Stimulated activated CD8-positive, alpha-beta memory T cell treated with anti-CD3 and anti-CD28 coated beads, Interleukin-2, amount 100 ng/mL, for 48 hours (primary cell): Measurements from ENCODE around the gene PPAT.
A peak's percentile ranks its signal among the peaks of the same experiment; 100 is the strongest.
"Not testable (repeated sequence)": the region's sequence is repeated elsewhere in the genome, so short reads cannot be mapped to it uniquely, and the experiment has no call there.

Experiments used
- DNase-seq, 2 donors: peaks; one replicate each; pipeline ENCODE4 v3.0.0-alpha.2; 2020; ENCODE audit warnings: low read depth in 2 of 2

PPAT gene

GRCh38 chr4:56435140-56435926 lies at the start of gene PPAT:
PPAT (minus strand) TSS chr4:56435615; CDS start chr4:56435477, 138 bp downstream.
- DNase-seq, result peak; percentile 97 to 99

DNA sequence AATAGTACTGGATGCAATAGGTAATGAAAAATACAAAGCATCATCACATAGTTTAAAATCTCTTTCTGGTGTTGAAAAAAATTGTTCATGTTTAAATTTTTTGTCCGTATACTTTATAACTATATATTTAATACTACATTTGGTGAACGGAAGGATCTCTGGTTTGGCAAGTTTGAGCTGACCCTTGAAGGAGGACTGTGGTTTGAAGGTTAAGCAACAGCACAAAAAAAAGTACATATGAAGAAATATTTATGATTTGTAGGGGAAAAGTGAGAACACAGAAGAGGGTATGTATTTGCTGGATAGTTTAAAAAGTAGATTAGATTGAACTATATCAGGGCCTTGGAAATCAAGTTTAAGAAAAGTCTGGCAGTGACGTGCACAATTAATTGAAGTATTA lies 45.3 kb upstream of the PPAT start:
- DNase-seq, result no peak

DNA sequence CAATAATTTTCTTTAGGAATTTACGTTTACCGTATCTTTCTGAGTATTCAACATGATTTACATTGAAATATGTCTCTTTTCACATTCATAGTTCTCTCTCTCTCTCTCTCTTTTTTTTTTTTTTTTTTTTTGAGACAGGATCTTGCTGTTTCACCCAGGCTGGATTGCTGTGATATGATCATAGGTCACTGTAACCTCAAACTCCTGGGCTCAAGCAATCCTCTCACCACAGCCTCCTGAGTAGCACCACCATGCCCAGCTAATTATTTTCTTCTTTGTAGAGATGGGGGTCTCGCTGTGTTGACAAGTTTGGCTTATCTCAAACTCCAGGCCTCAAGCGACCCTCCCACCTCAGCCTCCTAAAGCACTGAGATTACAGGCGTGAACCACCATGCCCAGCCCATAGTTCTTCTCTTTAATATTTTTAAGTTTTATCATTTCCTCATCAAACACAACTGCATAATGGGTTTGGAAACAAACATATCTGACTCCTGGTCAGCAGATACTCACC lies 41.8 kb upstream of the PPAT start:
- no peak for DNase-seq

- DNase-seq, result no peak
These were observed 40.5 kb upstream of the PPAT start for GRCh38 chr4:56475917-56476316.

GRCh38 chr4:56469489-56470210 lies 34.2 kb upstream of the PPAT start:
- no peak for DNase-seq

DNA sequence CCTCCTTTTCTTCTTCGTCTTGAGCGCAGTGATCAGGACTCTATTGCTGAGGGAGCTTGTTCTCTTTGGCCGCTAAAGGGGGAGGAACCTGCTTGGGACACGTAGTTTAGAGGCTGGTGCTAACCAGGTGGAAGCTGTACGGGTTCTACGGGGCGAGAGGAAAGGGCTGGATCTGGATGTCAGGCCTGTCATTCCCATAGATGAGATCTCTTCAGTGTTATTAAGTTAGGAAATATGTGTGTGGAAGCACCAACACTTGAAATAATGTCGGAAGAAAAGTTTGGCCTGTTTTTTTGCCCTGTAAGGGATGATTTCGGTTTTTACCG lies 32.6 kb upstream of the PPAT start:
- no peak for DNase-seq

- DNase-seq, result peak; percentile 79 to 81
These were observed 32.1 kb upstream of the PPAT start, which contains the start of gene SRP72 for GRCh38 chr4:56467284-56468096. SRP72 (plus strand) TSS chr4:56467617; CDS start chr4:56467636, 19 bp downstream.

DNA sequence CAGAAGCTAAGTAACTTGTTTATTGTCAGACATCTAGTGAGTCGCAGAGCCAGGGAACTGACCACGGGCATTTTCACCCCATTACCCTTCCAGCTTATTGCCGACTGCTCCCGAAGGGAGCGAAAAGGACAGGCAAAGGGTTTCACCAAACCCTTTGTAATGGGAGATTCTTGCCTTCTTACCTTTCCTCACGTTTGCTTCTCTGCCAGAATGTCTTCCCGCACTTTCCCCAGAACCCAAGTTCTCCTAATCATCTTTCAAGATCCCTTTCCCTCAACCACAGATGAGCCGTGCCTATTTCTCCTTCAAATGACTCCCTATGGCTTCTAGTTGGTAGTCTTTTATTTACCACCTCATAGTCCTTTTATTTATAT lies 31.5 kb upstream of the PPAT start:
- DNase-seq, result no peak

GRCh38 chr4:56466296-56466761 lies 30.9 kb upstream of the PPAT start:
- DNase-seq, result not testable (repeated sequence)

DNA sequence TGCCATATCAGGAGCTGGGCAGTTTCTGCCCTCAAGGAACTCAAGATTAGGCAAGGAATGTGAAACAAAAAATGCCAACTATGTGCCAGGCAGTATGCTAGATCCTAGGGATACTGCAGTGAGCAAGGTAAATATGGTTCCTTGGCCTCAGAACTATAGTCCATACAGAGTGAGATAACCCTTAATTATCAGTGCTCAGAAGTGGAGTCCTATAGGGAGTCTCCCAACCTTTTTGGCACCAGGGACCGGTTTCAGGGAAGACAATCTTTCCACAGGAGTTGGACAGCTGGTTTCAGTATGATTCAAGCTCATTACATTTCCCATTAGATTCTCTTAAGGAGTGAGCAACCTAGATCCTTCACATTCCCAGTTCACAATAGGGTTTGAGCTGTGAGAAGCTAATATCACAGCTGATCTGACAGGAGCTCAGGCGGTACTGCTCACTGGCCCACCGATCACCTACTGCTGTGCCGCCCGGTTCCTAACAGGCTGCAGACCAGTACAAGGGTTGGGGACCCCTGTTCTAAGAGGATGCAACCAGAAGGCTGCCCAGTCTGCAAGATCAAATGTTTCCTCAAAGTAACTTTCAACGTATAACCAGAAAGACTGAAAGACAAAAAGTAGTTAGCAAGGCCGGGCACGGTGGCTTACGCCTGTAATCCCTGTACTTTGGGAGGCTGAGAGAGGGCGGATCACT lies 30.3 kb upstream of the PPAT start:
- no peak for DNase-seq

DNA sequence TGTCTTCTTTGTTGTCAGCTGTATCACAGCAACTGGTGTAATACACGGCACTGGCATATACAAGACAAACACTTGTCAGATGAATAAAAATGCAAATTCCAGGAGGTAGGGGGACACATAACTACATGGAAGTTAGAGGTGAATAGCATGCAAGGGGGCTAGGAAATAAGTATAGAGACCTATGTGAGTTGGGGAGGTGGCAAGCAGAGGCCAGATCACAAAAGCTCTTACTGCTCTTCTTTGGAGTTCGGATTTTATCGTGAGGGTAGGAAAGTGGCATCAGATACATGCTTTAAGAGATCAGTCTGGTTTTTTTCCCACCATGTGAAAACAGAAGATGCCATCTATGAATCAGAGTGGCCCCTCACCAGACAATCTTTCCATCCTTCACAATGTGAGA lies 29.2 kb upstream of the PPAT start:
- DNase-seq, result no peak

- no peak for DNase-seq
These were observed 28.3 kb upstream of the PPAT start for GRCh38 chr4:56463711-56464110.

- no peak for DNase-seq
These were observed 26.7 kb upstream of the PPAT start for GRCh38 chr4:56462157-56462556.

DNA sequence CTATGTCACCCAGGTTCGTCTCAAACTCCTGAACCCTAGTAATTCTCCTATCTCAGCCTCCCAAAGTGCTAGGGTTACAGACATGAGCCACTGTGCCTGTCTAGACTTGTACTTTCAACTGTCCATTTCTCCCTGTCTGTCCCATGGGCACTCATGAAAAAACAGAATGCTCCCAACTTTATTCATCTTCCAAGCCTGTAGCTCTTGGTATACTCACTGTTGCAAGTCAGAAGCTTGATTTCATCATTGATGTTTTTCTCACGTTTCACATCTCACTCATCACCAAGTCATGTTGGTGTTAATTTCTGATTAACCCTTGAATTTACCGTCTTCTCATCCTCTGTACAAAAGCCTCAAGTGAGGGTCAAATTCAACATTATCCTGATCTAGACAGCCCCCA lies 24.7 kb upstream of the PPAT start:
- DNase-seq, result no peak

DNA sequence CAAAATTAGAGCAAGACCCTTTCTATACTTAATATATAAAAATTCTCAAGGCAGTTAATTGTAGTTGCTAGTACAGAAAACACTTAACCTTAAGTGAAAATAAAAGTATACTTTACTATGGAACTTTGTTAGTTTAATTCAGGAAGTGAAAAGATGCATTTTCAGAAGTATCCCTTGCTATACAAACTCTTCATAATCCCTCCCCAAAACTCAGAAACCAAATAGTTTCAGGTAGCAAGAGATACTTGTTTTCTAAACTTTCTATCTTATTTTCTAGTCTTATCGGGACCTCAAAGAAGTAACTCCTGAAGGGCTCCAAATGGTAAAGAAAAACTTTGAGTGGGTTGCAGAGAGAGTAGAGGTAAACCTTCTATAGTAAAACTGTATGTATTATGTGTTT lies 14.9 kb upstream of the PPAT start:
- no peak for DNase-seq

DNA sequence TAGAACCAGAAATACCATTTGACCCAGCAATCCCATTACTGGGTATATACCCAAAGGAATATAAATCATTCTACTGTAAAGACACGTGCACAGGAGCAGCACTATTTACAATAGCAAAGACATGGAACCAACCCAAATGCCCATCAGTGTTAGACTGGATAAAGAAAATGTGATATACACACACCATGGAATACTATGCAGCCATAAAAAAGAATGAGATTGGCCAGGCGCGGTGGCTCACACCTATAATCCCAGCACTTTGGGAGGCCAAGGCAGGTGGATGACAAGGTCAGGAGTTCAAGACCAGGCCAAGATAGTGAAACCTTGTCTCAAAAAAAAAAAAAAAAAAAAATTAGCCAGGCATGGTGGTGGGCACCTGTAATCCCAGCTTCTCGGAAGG lies 14.1 kb upstream of the PPAT start:
- not testable (repeated sequence) for DNase-seq

DNA sequence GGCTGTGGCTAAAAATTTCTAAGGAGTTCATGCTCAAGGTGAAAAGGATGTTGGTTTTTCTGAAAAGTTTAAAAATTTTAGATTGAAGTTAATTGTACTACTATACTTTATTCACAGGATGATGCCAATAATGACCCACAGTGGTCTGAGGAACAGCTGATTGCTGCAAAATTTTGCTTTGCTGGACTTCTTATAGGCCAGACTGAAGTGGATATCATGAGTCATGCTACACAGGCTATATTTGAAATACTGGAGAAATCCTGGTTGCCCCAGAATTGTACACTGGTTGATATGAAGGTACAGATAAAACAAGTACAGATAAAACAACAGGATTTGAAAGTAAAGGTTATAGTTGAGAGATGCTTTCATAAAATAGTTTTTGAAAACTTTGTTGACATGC lies 12.9 kb upstream of the PPAT start:
- DNase-seq, result no peak

GRCh38 chr4:56445699-56446098 lies 10.3 kb upstream of the PPAT start:
- DNase-seq, result no peak

- DNase-seq, result no peak
These were observed 9.3 kb upstream of the PPAT start for GRCh38 chr4:56444719-56445118.

DNA sequence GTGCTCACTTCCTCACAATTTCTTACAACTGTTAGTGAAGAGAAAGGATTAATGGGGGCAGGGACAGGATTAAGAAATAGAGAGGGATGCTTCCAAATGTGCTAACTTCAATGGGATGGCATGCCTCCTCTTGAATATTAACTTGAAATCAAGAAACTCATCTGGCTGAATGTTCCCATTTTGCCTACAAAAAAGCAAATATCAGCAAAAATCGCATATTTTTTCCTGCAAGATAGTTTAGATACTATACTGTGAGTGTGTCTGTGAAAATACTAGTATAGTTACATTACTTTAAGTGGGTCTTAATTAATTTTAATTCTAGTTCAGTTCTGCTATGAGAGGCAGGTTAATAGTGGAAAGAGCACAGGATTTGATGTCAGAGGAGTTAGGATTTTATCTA lies 5.6 kb upstream of the PPAT start:
- DNase-seq, result no peak

DNA sequence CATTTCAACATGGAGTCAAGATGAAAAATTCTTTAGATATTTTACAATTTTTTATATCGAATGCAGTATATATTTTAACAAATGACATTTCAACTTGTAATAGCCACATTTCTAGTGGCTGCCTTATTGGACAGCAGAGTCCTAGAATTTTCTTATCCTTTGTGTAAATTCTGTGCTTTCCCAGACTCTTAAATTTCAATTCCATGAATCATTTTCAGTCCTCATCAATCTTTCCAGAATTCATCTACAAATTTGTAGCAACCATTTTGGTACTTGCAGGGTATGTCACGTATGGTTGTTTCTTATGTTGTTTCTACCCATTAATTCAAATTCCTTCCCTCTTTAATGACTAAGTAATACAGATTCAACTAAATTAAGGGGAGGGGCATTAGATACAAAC lies 3.4 kb upstream of the PPAT start:
- DNase-seq, result no peak
